GM12864 (cell line): ENCODE results near the gene BMP6.

Experiments used
- DNase-seq: peaks from one replicate; pipeline ENCODE4 v3.0.0-alpha.2; 2011; ENCODE audit warnings: low read depth
- H3K4me3 ChIP-seq: 2 replicates; pipeline ENCODE4 v1.5.1; 2011; ENCODE audit warnings: mild to moderate bottlenecking, low read depth, low read length, control low read depth
- CTCF ChIP-seq: IDR thresholded peaks from 2 replicates; pipeline ENCODE4 v1.5.1; 2011; ENCODE audit warnings: low read depth, mild to moderate bottlenecking, moderate library complexity, low read length, control low read depth, inconsistent platforms; ENCODE audit errors: missing control alignments

The BMP6 gene

GRCh38 chr6:7900621-7901020, 174.7 kb downstream of the BMP6 start:
- no peak for DNase-seq
- no peak overlapping the region for H3K4me3 ChIP-seq
- no peak for TF ChIP-seq CTCF

- H3K4me3 ChIP-seq: no peak overlapping the region
- DNase-seq: no peak
- TF ChIP-seq CTCF: no peak
These were observed 175.2 kb downstream of the BMP6 start for GRCh38 chr6:7901056-7901455.

GRCh38 chr6:7901780-7902179, 175.9 kb downstream of the BMP6 start:
- no peak for TF ChIP-seq CTCF
- DNase-seq: no peak
- H3K4me3 ChIP-seq: no peak overlapping the region

- no peak for TF ChIP-seq CTCF
These were observed 176.3 kb downstream of the BMP6 start for GRCh38 chr6:7902221-7902620.

GRCh38 chr6:7902867-7903266, 177.0 kb downstream of the BMP6 start:
- DNase-seq: no peak
- H3K4me3 ChIP-seq: no peak overlapping the region
- no peak for TF ChIP-seq CTCF

More at GRCh38 chr6:7902221-7902620, 176.3 kb downstream of the BMP6 start:
- no peak overlapping the region for H3K4me3 ChIP-seq
- DNase-seq: no peak

- TF ChIP-seq CTCF: no peak
- no peak overlapping the region for H3K4me3 ChIP-seq
- DNase-seq: no peak
These were observed 177.8 kb downstream of the BMP6 start for GRCh38 chr6:7903673-7904072.

- no peak overlapping the region for H3K4me3 ChIP-seq
- no peak for TF ChIP-seq CTCF
- no peak for DNase-seq
These were observed 178.9 kb downstream of the BMP6 start for GRCh38 chr6:7904654-7905319.
